Astrocyte (in vitro differentiated cells and primary cell): Measurements from ENCODE around the gene HS2ST1. TPM values are rescaled to one million over a fixed set of nuclear protein-coding genes. Genes with fewer than 3 reads are reported as not detected.

Source experiments
- DNase-seq: peaks from one replicate; pipeline ENCODE4 v3.0.0-alpha.2; 2010; ENCODE audit warnings: low read depth
- FAIRE-seq: peaks from 2 replicates; lab custom pipeline; 2011; peaks lifted over from hg19 to GRCh38; lab: Jason Lieb, UNC
- H2AFZ ChIP-seq: 2 replicates; pipeline ENCODE4 v1.6.0; 2012; ENCODE audit warnings: low read depth, low read length, inconsistent platforms
- H3K27ac ChIP-seq: 2 replicates; pipeline ENCODE4 v1.5.1; 2011; ENCODE audit warnings: low read depth, low read length, inconsistent platforms
- H3K27me3 ChIP-seq: 2 replicates; pipeline ENCODE4 v1.6.0; 2011; ENCODE audit warnings: low read length, inconsistent platforms; ENCODE audit not compliant: insufficient read depth
- H3K36me3 ChIP-seq: 2 replicates; pipeline ENCODE4 v1.5.1; 2011; ENCODE audit warnings: low read length, inconsistent platforms; ENCODE audit not compliant: insufficient read depth
- H3K4me1 ChIP-seq: 2 replicates; pipeline ENCODE4 v1.5.1; 2011; ENCODE audit warnings: low read length, inconsistent platforms; ENCODE audit not compliant: insufficient read depth
- H3K4me2 ChIP-seq: 2 replicates; pipeline ENCODE4 v1.6.0; 2012; ENCODE audit warnings: low read length, inconsistent platforms
- H3K4me3 ChIP-seq: 2 replicates; pipeline ENCODE4 v1.5.1; 2011; ENCODE audit warnings: low read depth, mild to moderate bottlenecking, low read length, inconsistent platforms; ENCODE audit not compliant: insufficient read depth
- H3K79me2 ChIP-seq: 2 replicates; pipeline ENCODE4 v1.6.0; 2012; ENCODE audit warnings: mild to moderate bottlenecking, low read length, inconsistent platforms; ENCODE audit not compliant: insufficient read depth
- H3K9ac ChIP-seq: 2 replicates; pipeline ENCODE4 v1.6.0; 2012; ENCODE audit warnings: mild to moderate bottlenecking, low read length, inconsistent platforms
- H3K9me3 ChIP-seq: 2 replicates; pipeline ENCODE4 v1.5.1; 2012; ENCODE audit warnings: low read depth, mild to moderate bottlenecking, low read length, inconsistent platforms; ENCODE audit not compliant: insufficient read depth
- H4K20me1 ChIP-seq: 2 replicates; pipeline ENCODE4 v1.6.0; 2012; ENCODE audit warnings: low read length, inconsistent platforms; ENCODE audit not compliant: insufficient read depth
- H3K27ac Mint-ChIP-seq: one replicate; pipeline ENCODE4 v1.8.0; 2021; ENCODE audit warnings: mild to moderate bottlenecking, mixed read lengths; ENCODE audit not compliant: unreplicated experiment
- H3K27me3 Mint-ChIP-seq: one replicate; pipeline ENCODE4 v1.8.0; 2021; ENCODE audit warnings: low read depth, mixed read lengths; ENCODE audit not compliant: unreplicated experiment
- H3K36me3 Mint-ChIP-seq: one replicate; pipeline ENCODE4 v1.8.0; 2021; ENCODE audit warnings: low read depth, mixed read lengths; ENCODE audit not compliant: unreplicated experiment
- H3K4me1 Mint-ChIP-seq: one replicate; pipeline ENCODE4 v1.8.0; 2021; ENCODE audit warnings: low read depth, mixed read lengths; ENCODE audit not compliant: unreplicated experiment
- H3K4me3 Mint-ChIP-seq: one replicate; pipeline ENCODE4 v1.8.0; 2021; ENCODE audit warnings: mild to moderate bottlenecking, moderate library complexity, mixed read lengths; ENCODE audit not compliant: unreplicated experiment
- H3K9me3 Mint-ChIP-seq: one replicate; pipeline ENCODE4 v1.8.0; 2021; ENCODE audit warnings: mild to moderate bottlenecking, mixed read lengths; ENCODE audit not compliant: unreplicated experiment
- CTCF ChIP-seq: IDR thresholded peaks from 2 replicates; pipeline ENCODE4 v1.5.1; 2011; ENCODE audit warnings: low read depth, mild to moderate bottlenecking, inconsistent platforms, low read length, moderate library complexity; ENCODE audit not compliant: insufficient read depth
- EZH2 ChIP-seq: IDR thresholded peaks from 2 replicates; pipeline ENCODE4 v1.6.1; 2012; ENCODE audit warnings: mild to moderate bottlenecking, low read length, inconsistent platforms; ENCODE audit not compliant: insufficient read depth
- total RNA-seq: library from RNA; stranded (reverse); gene quantifications from 2 replicates; pipeline ENCODE4 v1.2.1, GENCODE V29; 2021

HS2ST1 gene
- total RNA-seq, 1 donor from 2014 or later, result 34.7 TPM

- no peak overlapping the region for H3K27ac Mint-ChIP-seq
- no peaks in the 10 kb centered on the region for H3K36me3 Mint-ChIP-seq
- no peak for FAIRE-seq
- H3K9me3 ChIP-seq, result no peaks in the 10 kb centered on the region
- no peaks in the 10 kb centered on the region for H3K27me3 Mint-ChIP-seq
- H3K27ac ChIP-seq, result no peak overlapping the region
- no peak overlapping the region for H2AFZ ChIP-seq
- no peaks in the 10 kb centered on the region for H3K9me3 Mint-ChIP-seq
- DNase-seq, result no peak
- H3K79me2 ChIP-seq, result peaks cover 85% of the 10 kb centered on the region
- H4K20me1 ChIP-seq, result peaks cover 24% of the 10 kb centered on the region
- no peak overlapping the region for H3K9ac ChIP-seq
- H3K27me3 ChIP-seq, result no peaks in the 10 kb centered on the region
- no peak overlapping the region for H3K4me2 ChIP-seq
- no peak overlapping the region for H3K4me3 ChIP-seq
- no peak overlapping the region for H3K4me3 Mint-ChIP-seq
- TF ChIP-seq EZH2, result no peak
- TF ChIP-seq CTCF, result no peak
- peaks cover 9% of the 10 kb centered on the region for H3K4me1 Mint-ChIP-seq
- peaks cover 7% of the 10 kb centered on the region for H3K4me1 ChIP-seq
- H3K36me3 ChIP-seq, result no peaks in the 10 kb centered on the region
These were observed 2.3 kb downstream of the HS2ST1 start for GRCh38 chr1:86916752-86917151.

- Mint-ChIP-seq H3K4me1 (peaks cover 6% of the 10 kb centered on the region), H3K27me3 (no peaks in the 10 kb centered on the region), H3K36me3 (peaks cover 14% of the 10 kb centered on the region), H3K27ac (no peak overlapping the region), H3K9me3 (peaks cover 5% of the 10 kb centered on the region), H3K4me3 (no peak overlapping the region)
- no peaks in the 10 kb centered on the region for H3K9me3 ChIP-seq
- H3K4me3 ChIP-seq, result no peak overlapping the region
- H3K36me3 ChIP-seq, result no peaks in the 10 kb centered on the region
- no peaks in the 10 kb centered on the region for H4K20me1 ChIP-seq
- H3K79me2 ChIP-seq, result peaks cover 64% of the 10 kb centered on the region
- no peak for DNase-seq
- no peak overlapping the region for H3K27ac ChIP-seq
- H3K27me3 ChIP-seq, result no peaks in the 10 kb centered on the region
- TF ChIP-seq EZH2 (no peak), CTCF (no peak)
- H3K9ac ChIP-seq, result no peak overlapping the region
- no peaks in the 10 kb centered on the region for H3K4me1 ChIP-seq
- H2AFZ ChIP-seq, result no peak overlapping the region
- no peak for FAIRE-seq
- no peak overlapping the region for H3K4me2 ChIP-seq
These were observed 8.0 kb downstream of the HS2ST1 start for GRCh38 chr1:86922445-86922844.

DNA sequence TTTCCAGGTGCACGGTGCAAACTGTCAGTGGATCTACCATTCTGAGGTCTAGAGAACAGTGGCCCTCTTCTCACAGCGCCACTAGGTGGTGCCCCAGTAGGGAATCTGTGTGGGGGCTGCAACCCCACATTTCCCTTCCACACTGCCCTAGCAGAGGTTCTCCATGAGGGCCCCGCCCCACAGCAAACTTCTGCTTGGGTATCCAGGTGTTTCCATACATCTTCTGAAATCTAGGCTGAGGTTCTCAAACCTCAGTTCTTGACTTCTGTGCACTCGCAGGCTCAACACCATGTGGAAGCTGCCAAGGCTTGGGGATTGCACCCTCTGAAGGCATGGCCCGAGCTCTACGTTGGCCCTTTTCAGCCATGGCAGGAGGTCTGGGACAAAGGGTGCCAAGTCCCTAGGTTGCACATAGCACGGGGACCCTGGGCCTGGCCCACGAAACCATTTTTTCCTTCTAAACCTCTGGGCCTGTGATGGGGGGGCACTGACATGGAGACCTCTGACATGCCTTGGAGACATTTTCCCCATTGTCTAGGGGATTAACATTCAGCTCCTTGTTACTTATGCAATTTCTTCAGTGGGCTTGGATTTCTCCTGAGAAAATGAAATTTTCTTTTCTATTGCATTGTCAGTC lies 10.0 kb downstream of the HS2ST1 start:
- H3K4me2 ChIP-seq, result no peak overlapping the region

More for the DNA sequence above, 10.0 kb downstream of the HS2ST1 start:
- no peak overlapping the region for H3K4me3 ChIP-seq
- no peaks in the 10 kb centered on the region for H3K27me3 ChIP-seq
- Mint-ChIP-seq H3K9me3 (peaks cover 5% of the 10 kb centered on the region), H3K4me3 (no peak overlapping the region), H3K36me3 (peaks cover 14% of the 10 kb centered on the region), H3K27ac (no peak overlapping the region), H3K4me1 (peaks cover 7% of the 10 kb centered on the region), H3K27me3 (no peaks in the 10 kb centered on the region)
- peaks cover 60% of the 10 kb centered on the region for H3K79me2 ChIP-seq
- H4K20me1 ChIP-seq, result no peaks in the 10 kb centered on the region
- no peak overlapping the region for H3K27ac ChIP-seq
- H3K4me1 ChIP-seq, result no peaks in the 10 kb centered on the region
- no peaks in the 10 kb centered on the region for H3K9me3 ChIP-seq
- FAIRE-seq, result no peak
- no peak overlapping the region for H3K9ac ChIP-seq
- no peak for DNase-seq
- no peak for TF ChIP-seq EZH2
- H3K36me3 ChIP-seq, result no peaks in the 10 kb centered on the region
- H2AFZ ChIP-seq, result no peak overlapping the region
